ENCODE results near the gene MTHFD2L. TPM values are rescaled to one million over a fixed set of nuclear protein-coding genes. Genes with fewer than 3 reads are reported as not detected.

Gene MTHFD2L
- total and polyA plus RNA-seq, 10 of the 15 experiments (the other 5 are each of a cell fraction or from before 2014, with no cell fraction given): 4.8 to 25.4 (median 14.4) TPM

DNA sequence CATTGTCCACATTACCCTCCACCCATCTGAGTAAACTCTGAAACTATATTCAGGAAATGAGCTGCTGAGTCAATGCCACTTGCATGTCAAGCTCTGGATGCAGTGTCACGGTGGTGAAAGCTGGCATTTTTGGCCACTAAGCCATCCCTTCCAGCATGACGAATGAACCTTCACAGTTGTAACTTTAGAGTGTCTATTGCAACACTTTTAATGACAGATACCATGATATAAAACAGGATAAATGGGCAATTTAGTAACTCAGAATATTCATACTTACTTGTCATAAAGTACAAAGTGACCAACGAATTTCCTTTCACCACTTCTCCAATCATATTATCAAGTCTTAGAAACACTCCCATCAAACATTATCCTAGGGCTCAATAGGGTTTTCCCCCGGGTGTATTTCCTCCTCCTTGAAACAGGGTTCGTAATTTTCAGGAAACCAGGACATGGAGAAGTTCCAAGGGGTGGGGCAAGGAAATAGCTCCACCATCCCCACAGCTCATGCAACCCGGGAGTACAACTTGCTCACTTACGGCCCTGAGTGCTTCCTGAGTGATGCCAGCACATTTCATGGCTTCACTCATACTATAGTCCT is 73.1 kb downstream of the MTHFD2L start (continued):
- TF ChIP-seq YBX1 (IDR thresholded peaks at IDR 0.05): no peak
- TF ChIP-seq NFXL1 (IDR thresholded peaks at IDR 0.05; ENCODE audit: borderline replicate concordance): no peak
- TF ChIP-seq, protein P1, sequence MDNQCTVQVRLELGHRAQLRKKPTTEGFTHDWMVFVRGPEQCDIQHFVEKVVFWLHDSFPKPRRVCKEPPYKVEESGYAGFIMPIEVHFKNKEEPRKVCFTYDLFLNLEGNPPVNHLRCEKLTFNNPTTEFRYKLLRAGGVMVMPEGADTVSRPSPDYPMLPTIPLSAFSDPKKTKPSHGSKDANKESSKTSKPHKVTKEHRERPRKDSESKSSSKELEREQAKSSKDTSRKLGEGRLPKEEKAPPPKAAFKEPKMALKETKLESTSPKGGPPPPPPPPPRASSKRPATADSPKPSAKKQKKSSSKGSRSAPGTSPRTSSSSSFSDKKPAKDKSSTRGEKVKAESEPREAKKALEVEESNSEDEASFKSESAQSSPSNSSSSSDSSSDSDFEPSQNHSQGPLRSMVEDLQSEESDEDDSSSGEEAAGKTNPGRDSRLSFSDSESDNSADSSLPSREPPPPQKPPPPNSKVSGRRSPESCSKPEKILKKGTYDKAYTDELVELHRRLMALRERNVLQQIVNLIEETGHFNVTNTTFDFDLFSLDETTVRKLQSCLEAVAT (IDR thresholded peaks at IDR 0.05): no peak
- no peak for TF ChIP-seq MYC (IDR thresholded peaks at IDR 0.05; ENCODE audit: insufficient read depth, insufficient read length, insufficient replicate concordance, low read length, severe bottlenecking)

DNA sequence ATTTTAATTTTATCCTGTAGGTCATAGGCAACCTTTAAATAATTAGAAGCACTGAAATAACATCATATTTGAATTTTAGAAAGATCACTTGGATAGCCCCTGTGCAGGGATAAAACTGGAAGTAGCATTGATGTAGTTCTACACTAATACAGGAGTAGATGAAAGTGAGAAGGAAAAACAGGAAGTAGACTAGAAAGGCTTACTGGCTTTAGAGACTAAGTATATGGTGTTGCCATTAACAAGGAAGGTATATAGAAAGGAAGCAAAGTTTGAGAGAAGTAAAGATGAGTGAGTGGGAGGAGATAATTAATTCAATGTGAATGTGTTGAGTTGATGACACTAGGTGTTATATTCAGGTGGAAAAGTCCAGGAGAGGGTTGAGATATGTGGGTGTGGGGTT is 77.2 kb downstream of the MTHFD2L start:
- no peak overlapping the region for H3K9ac ChIP-seq (ENCODE audit: control insufficient read depth, insufficient read depth, low read length)
- no peak for TF ChIP-seq MEF2B (IDR thresholded peaks at IDR 0.05; ENCODE audit: partially characterized antibody, poor library complexity, severe bottlenecking)
- peak; percentile 26 to 34; a peak in 1 of 4 replicates for TF ChIP-seq IKZF2 (IDR thresholded peaks at IDR 0.05)
- peak; percentile 25; the same call in 1 of the 2 replicates for TF ChIP-seq SPI1 (IDR thresholded peaks at IDR 0.05; ENCODE audit: borderline replicate concordance, insufficient read depth, low read depth, low read length)
- TF ChIP-seq MTA2 (IDR thresholded peaks at IDR 0.05; ENCODE audit: low read depth): peak; percentile 26; the same call in 1 of the 2 replicates
- in situ Hi-C loops (cut with MboI) (no loop called here), intact Hi-C loops (cut with micrococcal nuclease; ENCODE audit: unreplicated experiment) (no loop called here)
- H3K36me3 ChIP-seq (ENCODE audit: control insufficient read depth in 2 of 2, insufficient read depth in 2 of 2, low read length in 1 of 2): no peaks in the 10 kb centered on the region
- CTCF ChIA-PET: no interaction called here
- H3K79me2 ChIP-seq (ENCODE audit: control insufficient read depth, insufficient read depth, low read length): no peaks in the 10 kb centered on the region
- POLR2A ChIA-PET: no interaction called here
- H3K27me3 ChIP-seq (replicated peaks in 1 of 2; ENCODE audit: control insufficient read depth in 2 of 2, insufficient read depth in 2 of 2, low read length in 1 of 2): no peaks in the 10 kb centered on the region
- FAIRE-seq (no peak), ATAC-seq (peak; percentile 82), DNase-seq (ENCODE audit: low read depth, low spot score) (no peak)
- no peaks in the 10 kb centered on the region for H4K20me1 ChIP-seq (ENCODE audit: control insufficient read depth, insufficient read depth)
- no TSS peak for BruUV-seq (replicated peaks)
- H3K27ac ChIP-seq (ENCODE audit: control insufficient read depth, insufficient read depth): no peak overlapping the region
- H2AFZ ChIP-seq (ENCODE audit: control insufficient read depth, low read depth, low read length): no peak overlapping the region
- H3K4me3 ChIP-seq: no peak overlapping the region
- H3K4me2 ChIP-seq (ENCODE audit: control insufficient read depth, insufficient read depth): no peak overlapping the region
- peaks cover 9% of the 10 kb centered on the region for H3K4me1 ChIP-seq (ENCODE audit: control insufficient read depth, insufficient read depth, low read length)
- SMC1A ChIA-PET (ENCODE audit: uncharacterized antibody, unreplicated experiment): interaction anchor here (0.7 to 1.2 kb wide), 4 partner anchors 18 to 418 kb away, joined by 3 read pairs; no protein-coding TSS in a partner anchor
- H3K9me3 ChIP-seq (replicated peaks; ENCODE audit: control insufficient read depth, insufficient read depth, low read length): no peaks in the 10 kb centered on the region
- RAD21 ChIA-PET (ENCODE audit: unreplicated experiment): no interaction called here
